Raji (cell line): ENCODE results near the gene SPEG.

Experiments
- POLR2A ChIP-seq: IDR thresholded peaks from 2 replicates; pipeline ENCODE4 v1.6.1; 2011; ENCODE audit warnings: low read depth, low read length, control low read depth; ENCODE audit not compliant: insufficient read depth

Gene SPEG

DNA sequence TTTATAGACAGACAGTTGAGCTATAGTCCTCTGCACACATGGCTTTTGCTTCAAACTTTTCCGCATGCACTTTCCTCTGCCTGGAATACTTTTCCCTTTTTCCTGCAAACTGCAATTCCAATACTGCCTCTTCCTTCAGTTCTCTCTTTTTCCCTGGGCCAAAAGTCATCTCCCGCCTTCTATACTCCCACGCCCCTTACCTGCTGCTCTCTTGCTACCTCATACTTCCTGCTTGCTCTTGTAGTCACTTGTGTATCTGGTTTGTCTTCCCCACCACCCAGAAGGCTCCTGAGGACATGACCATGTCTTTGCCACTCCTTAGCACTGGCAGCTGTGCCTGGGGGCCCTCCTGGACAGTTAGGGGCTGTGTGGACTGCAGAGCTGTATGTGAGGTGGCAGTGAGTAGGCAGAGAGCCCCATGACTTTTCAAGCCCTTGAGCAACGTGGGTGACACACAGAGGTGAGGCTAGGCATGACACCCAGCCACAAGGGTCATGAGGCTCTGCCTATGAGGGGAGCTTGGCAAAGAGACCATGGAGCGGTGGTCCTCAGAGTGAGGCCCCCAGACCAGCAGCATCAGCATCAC, 23.2 kb downstream of the SPEG start:
- TF ChIP-seq POLR2A, result no peak

DNA sequence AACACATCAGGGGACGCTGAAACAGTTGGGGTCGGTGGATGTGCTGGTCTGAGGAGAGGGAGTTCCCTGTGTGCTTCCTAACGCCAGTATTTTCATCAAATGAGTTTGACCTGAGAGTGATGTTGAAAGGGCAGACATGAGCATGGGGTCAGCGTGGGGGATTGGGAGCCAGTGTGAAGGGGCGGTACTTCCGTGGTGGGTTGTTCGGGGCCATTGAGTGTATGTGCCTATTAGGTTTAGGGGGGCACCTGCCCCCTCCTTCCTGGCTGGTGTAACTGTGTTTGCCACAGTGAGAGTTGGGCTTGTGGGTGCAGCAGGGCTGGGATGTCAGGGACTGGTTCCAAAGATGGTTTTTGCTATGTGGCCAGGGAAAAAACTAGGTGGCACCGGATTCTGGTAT, 24.4 kb downstream of the SPEG start:
- no peak for TF ChIP-seq POLR2A

DNA sequence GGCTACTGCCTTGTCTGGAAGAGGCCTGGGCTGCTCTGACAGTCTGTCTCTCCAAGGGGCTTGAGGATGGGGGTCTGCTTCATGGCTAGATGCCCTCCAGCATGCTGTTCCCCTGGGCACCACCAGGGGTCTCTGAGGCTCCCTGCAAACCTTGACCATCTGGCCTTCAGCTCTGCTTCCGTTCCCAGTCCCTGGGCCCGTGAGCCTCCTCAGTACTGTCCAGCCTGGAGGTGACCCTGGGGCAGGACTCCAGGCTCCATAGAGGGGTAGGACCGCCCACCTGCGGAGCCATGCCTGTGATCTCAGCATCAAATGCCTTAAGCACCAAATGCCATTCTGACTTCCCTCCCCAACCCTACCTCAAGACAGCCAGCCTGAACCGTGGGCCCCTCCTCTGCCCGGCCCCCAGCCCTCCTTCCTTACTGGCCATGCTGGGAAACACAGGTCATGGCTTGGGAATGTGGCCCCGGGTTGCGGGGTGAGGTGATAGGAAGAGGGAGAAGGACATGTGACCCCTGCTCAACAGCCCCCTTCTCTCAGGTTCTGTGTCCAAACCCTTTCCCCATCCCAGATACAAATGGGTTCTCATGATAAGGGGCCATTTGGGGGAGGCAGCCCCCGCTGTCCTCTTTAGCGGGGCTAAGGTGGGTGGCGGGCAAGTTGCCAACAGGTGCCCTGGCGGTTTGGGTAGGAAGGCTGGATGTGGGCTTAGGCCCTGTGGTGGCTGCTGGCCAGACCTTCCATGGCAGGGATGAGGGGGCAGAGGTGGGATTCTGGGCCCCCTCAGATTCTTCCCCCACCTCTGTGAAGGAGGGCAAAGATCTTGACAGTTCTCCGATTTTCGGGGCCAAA, 25.0 kb downstream of the SPEG start:
- no peak for TF ChIP-seq POLR2A

DNA sequence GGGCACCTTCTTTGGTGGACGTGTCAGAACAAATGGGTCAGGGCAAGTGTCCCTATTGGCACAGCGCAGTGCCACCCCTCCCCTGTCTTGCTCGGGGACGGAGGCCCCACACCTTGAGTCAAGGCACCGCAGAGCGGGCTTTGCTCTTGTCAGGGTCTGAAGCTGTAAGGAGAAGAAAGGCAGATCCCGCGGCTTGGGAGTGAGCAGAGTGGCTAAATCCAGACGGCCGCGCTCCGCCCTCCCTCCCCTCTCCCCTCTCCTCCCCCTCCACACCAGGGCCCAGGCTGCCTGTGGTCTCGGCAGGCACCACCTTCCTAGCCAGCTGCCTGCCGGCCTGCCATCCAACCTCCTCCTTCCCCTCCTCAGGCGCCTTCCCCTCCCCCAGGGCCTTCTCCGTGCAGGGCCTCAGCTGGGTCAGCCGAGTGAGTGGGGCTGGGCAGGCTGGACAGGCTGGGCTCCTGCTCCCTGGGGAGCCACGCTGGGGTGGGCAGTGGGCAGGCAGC, 25.8 kb downstream of the SPEG start:
- TF ChIP-seq POLR2A, result no peak

DNA sequence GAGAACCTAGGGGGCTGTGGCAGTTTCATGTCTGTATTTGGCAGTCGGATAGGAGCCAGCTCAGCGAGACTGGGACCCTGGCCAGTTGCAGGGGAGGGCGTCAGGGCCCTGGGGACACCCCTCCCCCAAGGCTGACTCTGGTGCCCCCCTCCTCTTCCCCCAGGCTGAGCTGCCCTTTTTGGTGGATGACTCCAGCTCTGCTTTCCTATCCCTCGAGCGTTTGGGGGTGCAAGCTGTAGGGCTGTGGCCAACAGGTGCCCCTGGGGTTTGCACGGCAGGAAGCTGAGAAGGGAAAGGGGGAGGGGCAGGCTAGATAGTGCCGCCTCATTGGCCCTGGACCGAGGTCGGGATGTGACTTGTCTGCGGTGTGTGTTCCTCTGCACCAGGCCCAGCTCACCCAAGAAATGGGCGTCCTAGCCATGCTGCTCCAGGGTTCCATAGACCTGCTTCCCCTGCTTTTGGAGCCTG, 26.4 kb downstream of the SPEG start:
- TF ChIP-seq POLR2A, result no peak

DNA sequence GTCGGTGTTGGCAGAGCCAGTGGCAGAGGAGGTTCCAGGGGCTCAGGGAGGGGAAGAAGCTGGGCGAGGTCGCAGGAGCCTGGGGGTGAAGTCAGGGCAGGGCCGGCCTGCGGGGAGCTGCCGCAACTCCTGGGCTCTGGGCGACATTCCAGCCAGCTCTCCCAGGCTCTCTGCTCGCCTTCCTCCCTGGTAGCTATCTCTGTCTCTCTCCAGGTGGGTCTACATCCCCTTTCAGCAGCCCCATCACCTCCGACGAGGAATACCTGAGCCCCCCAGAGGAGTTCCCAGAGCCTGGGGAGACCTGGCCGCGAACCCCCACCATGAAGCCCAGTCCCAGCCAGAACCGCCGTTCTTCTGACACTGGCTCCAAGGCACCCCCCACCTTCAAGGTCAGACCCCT, 27.0 kb downstream of the SPEG start:
- TF ChIP-seq POLR2A, result no peak

DNA sequence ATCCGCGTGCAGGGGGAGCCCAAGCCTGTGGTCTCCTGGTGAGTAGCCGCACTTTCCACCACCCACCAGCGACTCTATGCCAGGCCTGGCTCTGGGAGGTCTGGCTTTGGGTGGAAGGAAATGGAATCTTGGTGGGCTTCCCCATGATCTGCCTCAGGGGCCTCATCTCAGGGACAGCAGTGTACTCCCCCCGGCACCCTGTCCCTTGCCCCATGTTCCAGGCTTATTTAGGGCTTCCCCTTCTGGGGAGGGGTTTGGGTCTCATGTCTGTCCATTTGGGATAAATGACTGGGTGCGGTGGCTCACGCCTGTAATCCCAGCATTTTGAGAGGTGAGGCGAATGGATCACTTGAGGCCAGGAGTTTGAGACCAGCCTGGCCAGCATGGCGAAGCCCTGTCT, 27.7 kb downstream of the SPEG start:
- TF ChIP-seq POLR2A, result no peak

DNA sequence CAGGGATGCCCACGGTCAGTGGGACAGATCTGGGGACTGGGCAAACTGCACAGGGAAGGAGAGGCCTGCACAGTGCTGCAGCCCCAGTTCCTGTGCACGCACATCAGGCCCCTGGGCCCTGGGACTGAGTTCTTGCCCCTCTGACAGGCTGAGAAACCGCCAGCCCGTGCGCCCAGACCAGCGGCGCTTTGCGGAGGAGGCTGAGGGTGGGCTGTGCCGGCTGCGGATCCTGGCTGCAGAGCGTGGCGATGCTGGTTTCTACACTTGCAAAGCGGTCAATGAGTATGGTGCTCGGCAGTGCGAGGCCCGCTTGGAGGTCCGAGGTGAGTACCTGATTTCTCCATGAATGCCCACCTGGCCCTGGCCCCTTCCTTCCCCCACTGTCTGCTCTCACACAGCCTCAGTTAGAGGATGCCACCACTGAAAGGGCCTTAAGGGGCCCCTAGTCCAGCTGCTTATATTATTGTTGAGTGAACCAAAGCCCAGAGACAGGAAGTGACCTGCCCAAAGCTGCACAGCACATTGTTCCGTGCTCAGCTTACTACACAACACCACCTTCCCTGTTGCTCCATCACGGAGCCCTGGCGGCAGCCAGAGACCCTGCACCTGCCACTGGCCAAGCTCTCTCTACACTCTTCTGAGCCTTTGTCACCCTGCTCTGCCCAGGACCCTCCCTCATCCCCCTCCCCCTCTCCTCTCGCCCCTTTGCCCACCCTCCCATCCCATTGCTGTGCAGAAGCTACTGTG, 29.8 kb downstream of the SPEG start:
- TF ChIP-seq POLR2A, result no peak

DNA sequence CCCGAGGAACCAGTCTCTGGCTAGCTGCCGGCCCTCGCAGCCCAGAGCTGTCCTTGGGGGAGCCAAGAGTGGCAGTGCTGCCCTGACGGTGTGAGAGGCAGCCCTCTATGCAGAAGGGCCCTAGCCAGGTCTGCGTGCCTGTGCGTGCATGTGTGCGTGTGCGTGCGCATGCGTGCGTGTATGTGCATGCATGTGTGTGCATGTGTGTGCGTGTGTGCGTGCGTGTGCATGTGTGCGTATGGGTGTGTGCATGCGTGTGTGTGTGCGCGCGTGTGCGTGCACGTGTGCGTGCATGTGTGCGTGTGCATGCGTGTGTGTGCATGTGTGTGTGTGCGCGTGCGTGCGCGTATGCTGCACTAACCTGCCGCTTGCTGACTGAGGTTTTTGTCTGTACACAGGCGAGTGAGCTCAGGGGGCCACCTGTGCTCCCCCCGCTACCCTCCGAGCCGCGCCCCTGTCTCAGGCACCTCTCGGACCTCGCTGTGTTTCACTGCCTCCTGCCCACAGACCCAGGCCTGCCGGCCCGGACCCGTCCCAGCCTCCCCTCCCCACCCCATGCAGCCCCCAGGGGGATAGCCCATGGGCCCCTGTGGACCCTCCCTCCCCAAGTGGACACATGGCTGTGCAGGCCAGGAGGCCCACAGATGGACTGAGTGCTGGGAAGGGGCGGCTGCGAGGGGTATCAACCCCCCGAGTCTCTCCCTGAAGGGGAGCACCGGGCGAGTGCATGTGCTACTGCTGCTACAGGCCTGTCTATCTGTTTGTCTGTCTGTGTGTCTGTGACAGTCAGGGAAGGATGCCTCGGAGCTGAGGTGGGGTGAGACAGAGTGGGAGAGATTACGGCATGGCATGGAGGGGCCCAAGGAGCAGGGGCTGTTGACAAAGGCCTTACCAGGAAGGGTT, 31.3 kb downstream of the SPEG start:
- TF ChIP-seq POLR2A, result no peak

DNA sequence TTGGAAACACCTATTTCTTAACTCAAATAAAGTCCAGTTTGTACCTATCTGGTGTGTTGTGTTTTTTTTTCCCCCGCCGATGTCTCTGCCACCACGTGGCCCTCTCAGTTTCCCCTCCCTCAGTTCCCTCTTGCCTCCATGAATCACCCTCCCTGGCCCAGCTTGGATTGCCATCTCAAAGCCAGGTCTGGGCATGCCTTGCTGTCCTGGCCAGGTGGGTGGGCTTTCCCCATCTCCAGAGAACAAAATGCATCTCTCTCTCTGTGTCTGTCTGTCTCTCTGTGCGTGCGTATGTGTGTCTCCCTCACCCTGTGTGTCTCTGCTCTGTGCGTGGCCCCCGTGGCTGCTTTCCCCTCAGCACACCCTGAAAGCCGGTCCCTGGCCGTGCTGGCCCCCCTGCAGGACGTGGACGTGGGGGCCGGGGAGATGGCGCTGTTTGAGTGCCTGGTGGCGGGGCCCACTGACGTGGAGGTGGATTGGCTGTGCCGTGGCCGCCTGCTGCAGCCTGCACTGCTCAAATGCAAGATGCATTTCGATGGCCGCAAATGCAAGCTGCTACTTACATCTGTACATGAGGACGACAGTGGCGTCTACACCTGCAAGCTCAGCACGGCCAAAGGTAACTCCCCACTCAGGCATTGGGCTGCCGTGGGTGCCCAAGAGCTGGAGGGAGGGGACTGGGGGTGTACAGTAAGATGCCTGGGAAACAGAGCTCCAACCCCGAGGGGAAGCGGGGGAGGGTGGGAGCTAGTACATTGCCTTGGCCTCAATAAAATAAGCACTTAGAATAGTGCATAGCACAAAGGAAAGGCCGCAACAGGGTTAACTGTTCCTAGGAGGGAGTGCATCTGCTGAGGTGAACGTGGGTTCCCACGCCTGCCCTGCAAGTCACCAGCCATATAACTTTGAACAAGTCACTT, 32.4 kb downstream of the SPEG start:
- no peak for TF ChIP-seq POLR2A

DNA sequence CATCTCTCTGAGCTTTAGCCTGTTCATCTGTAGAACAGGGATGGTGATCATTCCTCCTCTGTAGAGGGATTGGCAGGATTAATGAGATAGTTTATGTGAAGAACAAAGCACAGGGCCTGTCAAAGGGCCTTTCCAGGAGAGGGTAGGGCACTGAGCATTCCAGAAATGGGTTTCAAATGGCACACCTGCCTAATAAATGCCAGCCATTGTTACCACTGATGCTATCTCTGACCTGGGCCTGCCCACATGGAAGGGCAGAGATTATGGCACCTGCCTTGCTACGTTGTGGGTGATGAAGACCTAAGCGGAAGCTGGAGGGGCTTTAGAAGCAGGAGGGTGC, 33.1 kb downstream of the SPEG start:
- TF ChIP-seq POLR2A, result no peak

DNA sequence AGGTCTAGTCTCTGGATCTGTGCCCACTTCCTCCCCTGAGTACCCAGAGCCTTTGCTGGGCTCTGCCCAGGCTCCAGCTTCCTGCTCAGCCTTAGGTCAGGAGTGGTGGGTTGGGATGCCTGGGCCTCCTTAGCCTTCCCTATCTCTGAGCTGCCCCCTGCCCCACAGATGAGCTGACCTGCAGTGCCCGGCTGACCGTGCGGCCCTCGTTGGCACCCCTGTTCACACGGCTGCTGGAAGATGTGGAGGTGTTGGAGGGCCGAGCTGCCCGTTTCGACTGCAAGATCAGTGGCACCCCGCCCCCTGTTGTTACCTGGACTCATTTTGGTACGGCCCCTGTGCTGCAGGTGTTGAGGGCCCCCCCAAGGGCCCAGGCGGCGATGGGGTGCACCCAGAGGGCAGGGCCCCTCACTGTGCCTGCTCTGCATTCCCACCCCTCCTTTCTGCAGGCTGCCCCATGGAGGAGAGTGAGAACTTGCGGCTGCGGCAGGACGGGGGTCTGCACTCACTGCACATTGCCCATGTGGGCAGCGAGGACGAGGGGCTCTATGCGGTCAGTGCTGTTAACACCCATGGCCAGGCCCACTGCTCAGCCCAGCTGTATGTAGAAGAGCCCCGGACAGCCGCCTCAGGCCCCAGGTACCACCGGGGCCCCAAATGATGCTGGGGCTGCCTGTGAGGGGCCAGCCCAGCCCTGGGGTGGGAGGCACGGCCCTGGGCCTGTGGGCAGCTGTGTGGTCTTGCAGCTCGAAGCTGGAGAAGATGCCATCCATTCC, 34.0 kb downstream of the SPEG start:
- TF ChIP-seq POLR2A, result no peak

DNA sequence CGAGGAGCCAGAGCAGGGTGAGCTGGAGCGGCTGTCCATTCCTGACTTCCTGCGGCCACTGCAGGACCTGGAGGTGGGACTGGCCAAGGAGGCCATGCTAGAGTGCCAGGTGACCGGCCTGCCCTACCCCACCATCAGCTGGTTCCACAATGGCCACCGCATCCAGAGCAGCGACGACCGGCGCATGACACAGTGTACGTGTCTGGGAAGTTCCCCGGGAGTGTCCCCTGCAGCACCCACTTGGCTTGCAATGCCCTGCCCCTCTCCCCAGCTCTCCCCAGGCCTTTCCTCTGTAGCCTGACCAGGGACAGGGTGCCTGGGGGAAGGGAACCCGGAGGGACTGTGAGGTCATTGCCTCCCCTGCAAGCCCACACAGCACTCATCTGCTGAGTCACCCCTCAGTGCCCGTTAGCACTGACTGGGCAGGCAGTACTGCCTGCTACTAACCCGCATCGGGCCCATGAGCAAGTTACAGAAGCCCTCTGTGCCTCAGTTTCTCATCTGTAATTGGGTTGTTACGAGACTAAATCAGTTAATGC, 34.6 kb downstream of the SPEG start:
- TF ChIP-seq POLR2A, result no peak

DNA sequence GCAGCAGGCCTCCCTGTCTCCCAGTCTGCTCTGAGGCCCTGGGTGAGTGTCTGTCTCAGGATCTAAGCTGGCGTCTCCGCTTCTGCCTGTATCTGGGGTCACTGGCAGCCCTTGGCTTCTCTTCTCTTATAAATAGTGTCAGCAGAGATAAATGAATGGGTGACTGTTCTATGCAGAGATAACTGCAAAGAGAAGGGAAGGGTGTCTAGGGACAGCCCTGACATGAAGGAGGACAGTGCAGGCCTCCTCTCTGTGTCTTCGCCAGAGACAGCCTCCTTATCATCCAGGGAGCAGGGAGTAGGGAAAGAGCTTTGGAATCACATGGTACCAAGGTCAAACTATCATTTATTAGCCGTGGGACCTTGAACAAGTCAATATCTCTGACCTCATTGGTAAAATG, 35.8 kb downstream of the SPEG start:
- no peak for TF ChIP-seq POLR2A
